GM19035 (cell line): ENCODE measurements around the gene NBEA.
A peak's percentile ranks its signal among the peaks of the same experiment; 100 is the strongest.

ENCODE experiments used
- ATAC-seq: cut with Tn5 transposase; IDR thresholded peaks from one replicate; pipeline ENCODE4 v1.9.1; 2021; ENCODE audit not compliant: unreplicated experiment

NBEA gene

DNA sequence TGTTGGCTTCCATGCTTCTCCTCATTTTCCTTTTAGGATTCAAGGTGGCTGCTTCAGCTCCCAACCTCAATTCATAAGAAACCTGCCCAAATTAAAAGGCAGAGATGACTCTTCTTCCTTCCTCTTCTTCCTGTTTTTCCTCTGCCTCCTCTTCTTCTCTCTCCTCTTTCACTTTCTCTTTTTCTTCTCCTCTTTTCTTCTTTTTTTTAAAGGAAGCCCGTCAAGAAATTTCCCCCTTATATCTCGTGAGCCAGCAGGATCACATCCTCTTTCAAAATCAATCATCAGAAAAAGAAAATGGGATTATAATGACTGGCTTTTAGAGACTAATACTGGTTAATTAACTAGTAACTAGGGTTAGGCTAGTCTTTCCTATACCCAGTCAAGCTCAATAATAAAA is 220.3 kb downstream of the NBEA start:
- ATAC-seq, result no peak

DNA sequence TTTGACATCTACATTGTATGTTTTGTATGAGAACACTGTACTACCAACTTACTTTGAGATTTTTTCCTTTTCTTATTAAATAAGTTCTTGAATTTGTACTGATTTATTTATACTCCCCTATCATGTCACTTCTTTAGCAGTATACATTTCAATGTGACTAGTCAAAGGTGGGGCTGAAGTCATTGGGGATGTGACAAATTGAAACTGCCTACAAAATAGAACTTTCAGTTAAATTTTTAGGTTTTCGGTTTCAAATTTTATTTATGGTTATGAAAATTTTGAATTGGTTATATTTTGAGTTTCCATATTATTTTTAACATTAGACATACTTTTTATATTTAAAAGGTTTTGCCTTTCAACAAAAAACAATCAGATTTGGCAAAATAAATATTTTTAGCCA is 221.6 kb downstream of the NBEA start:
- ATAC-seq, result peak; percentile 58

GRCh38 chr13:35164324-35164932 is 222.4 kb downstream of the NBEA start:
- peak; percentile 72 for ATAC-seq

DNA sequence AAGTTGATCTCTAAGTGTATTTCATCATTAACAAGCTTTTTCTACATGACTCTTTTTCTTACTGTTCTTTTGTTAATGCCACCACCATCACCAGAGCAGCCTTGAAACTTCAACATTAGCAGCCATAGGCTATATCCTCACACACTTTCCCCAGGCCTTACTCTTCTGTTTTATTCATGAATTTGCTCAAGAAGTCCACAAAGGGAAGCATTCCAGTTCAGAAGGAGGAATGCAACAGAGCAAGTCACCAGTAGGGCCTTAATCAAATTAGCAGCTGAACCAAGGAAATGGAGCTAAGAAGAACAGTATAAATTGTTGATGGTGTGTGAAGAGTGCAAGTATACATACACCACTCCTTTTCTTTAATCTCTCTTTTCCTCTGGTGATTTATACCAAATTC is 223.1 kb downstream of the NBEA start:
- no peak for ATAC-seq

- no peak for ATAC-seq
These were observed 237.4 kb downstream of the NBEA start for GRCh38 chr13:35179494-35179893.

GRCh38 chr13:35179920-35180663 is 238.0 kb downstream of the NBEA start:
- no peak for ATAC-seq

DNA sequence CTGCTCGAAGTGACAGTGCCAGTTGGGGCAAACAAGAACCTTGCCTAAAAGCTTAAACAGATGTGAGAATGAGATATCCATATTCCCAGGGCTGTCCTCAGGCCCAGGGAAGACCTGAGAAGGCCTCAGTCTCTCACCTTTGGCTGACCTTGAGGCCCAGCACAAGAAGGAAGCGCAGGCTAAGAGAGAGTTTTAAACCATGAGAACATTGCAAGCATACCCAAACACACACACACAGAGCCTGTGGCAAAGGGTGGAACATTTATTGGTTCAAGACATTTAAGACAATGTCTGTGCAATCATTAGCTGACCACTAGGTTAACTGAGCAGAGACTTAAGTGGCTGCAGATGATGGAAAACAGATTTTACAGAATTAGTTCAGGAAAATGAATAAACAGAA is 248.2 kb downstream of the NBEA start:
- ATAC-seq, result no peak

- no peak for ATAC-seq
These were observed 249.8 kb downstream of the NBEA start for GRCh38 chr13:35191883-35192282.

DNA sequence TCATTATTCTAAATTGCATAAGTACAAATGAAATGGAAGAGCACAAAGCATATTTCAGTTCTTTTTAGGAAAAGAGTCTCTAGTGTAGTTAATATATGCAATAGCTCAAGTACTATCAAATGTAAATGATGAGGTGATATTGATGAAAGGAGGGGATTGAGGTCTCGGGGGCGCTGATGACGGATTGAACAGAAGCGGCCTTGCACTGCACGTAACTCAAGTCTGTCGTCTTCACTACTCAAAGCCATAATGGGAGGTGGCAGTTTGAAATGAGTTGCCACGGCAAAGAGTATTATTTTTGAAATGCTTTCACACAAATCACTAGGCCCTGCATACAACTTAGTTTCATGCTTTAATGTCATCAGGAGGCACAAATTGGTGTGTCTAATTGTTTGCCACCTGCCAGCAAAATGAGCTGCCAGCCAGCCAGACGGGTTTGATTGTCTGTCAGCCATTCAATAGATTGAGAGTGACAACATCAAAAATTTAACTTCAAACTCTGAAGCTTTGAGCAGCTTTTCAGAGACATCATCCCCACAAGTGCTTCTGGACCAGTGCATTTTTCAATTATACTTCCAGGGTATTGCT is 256.6 kb downstream of the NBEA start:
- no peak for ATAC-seq

DNA sequence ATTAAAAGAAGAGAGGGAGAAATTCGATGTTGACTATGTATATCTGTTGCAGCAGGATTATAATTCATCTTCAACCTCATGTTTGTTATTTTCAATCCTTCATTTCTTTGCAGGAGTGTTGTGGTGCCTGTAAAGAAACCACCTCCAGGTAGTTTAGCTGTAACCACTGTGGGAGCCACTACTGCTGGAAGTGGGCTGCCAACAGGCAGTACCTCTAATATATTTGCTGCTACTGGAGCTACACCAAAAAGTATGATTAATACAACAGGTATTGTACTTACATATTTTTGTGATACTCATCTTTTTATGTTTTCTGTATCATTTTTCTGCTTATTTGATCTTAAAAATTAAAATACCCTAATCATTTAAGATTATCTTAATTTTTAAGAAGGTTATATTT is 266.5 kb downstream of the NBEA start:
- ATAC-seq, result no peak

DNA sequence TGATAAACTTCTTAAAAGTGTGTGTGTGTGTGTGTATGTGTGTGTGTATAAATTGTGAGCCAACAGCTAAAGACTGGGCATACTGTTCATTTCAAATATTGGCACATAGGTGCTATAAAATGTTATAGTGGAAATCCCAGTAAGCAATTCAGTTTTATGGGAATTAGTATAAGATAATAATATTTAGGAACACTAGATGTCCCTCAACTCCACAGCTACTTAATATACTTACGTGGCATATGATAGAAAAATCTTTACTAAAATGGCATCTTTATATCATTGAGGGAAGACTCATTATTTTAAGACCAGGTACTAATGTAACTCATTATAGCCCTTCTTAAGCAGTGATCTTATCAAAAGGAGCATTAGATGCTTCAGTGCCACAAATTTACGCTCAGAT is 268.2 kb downstream of the NBEA start:
- no peak for ATAC-seq

DNA sequence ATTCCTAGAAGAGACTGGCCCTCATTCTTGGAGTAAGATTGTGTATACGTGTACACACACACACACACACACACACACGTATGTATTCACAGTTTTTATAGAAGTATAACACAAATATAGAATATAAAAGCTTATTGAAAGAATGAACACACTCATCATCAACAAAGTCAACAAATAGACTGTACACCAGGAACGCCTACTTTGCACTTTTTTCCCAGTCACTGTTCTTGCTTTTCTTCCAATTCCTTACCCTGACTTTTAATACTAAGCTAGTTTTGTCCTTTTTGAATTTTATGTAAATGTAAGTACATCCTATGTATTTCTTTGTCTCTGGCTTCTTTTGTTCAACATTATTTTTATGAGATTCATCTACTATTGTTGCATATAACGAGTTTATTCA is 269.9 kb downstream of the NBEA start:
- no peak for ATAC-seq

GRCh38 chr13:35213911-35214310 is 271.8 kb downstream of the NBEA start:
- no peak for ATAC-seq

- ATAC-seq, result no peak
These were observed 274.1 kb downstream of the NBEA start for GRCh38 chr13:35216131-35216530.

GRCh38 chr13:35219021-35219420 is 277.0 kb downstream of the NBEA start:
- ATAC-seq, result no peak

- ATAC-seq, result no peak
These were observed 283.1 kb downstream of the NBEA start for GRCh38 chr13:35225159-35225558.

- ATAC-seq, result no peak
These were observed 283.5 kb downstream of the NBEA start for GRCh38 chr13:35225582-35225981.

GRCh38 chr13:35228536-35228935 is 286.5 kb downstream of the NBEA start:
- ATAC-seq, result no peak

DNA sequence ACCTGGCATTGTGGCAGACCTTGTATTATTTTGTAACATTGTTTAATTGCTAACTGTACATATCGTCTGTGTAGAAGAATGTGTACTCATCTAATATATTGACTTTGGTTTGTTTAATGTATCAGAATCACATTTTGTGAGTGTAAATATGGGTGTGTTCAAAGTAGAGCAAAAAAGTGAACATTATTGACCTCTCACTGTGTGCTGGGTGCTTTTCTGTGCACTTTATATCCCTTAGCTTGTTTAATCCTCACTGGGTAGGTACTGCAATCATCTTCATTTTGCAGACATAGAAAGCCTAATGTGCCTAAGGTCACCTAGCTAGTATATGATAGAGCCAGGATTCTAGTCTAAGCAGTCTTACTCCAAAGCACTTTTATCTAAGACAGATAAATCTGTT is 289.4 kb downstream of the NBEA start:
- no peak for ATAC-seq

GRCh38 chr13:35238274-35238673 is 296.2 kb downstream of the NBEA start:
- ATAC-seq, result no peak

DNA sequence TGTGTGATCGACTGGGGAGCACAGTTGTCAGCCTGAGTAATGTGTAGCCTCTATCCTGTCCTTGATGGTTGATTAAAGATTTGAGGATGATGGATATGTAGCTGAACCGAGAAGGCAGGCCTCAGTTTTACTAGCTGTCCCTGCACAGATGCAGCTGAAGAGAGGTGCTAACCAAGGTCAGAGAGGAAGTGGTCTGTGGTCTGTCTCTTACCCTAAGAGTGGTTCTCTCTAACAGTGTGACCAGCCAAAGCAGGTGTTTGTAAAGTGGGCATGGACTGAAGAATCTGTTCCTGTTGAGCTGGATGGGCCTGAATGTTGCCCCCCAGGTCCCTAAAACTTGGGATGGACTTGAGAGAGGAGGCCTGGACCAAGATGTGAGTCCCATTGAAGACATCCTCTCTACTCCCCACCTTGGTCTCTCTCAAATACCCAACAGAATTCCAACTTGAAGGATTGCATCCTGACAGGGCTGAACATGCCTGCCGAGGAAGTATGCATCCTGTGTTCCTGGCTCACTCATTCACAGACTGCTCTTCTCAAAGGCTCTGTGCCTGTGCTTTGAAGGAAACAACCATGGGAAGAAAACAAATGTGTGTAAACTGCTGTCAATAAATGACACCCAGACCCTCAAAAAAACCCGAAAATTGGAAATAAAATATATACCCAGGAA is 310.6 kb downstream of the NBEA start:
- ATAC-seq, result peak; percentile 93

DNA sequence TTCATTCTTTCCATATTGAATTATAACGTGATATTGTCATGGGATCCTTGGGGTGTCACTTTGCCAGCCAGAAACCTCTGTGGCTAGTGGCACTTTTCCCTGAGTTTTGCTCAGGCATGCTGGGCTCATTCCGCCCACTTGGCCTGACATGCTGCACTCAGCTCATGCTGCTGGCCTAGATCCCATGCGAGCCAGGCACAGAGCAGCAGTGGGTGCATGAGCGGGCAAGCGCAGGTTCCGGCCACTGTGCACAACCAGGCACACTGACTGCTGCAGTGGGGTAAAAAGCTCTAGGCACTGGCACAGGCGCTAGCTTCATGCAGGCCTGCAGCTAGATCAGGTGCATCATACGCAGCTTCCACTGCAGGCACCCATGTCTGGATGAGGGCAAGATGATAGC is 313.2 kb downstream of the NBEA start:
- no peak for ATAC-seq
